Neuron (in vitro differentiated cells): ENCODE measurements around the gene SPATA16.

ENCODE experiments used
- H2AFZ ChIP-seq: one replicate; pipeline ENCODE4 v1.6.1; 2013; ENCODE audit warnings: low read depth, mild to moderate bottlenecking, inconsistent platforms, low read length, moderate library complexity
- H3K27me3 ChIP-seq: one replicate; pipeline ENCODE4 v1.6.1; 2013; ENCODE audit warnings: low read length; ENCODE audit not compliant: insufficient read depth
- H3K36me3 ChIP-seq: one replicate; pipeline ENCODE4 v1.6.1; 2013; ENCODE audit warnings: low read length; ENCODE audit not compliant: insufficient read depth
- H3K4me1 ChIP-seq: one replicate; pipeline ENCODE4 v1.6.1; 2013; ENCODE audit warnings: low read length; ENCODE audit not compliant: insufficient read depth
- H3K4me3 ChIP-seq: 2 replicates; pipeline ENCODE4 v1.5.1; 2013; ENCODE audit warnings: mild to moderate bottlenecking, low read length, moderate library complexity
- H3K9me3 ChIP-seq: one replicate; pipeline ENCODE4 v1.6.1; 2013; ENCODE audit warnings: low read length

The SPATA16 gene

DNA sequence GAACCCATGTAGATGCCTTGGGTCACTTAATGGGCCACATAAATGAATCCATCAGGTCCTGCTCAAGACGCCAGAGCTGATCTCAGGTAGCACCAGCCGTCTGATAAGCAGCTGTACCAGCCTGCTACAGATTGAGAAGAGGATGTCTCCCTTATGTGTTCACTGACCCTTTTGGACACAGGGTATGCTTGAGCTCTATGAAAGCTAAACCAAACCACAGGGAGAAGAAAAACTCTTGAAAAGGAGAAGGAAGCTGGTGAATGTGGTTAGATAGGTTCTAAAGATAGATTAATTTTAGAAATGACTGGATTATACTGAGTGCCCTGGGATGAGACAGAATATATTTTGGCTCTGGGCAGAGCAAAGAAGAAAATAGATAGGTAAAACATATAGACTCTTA, 187.5 kb downstream of the SPATA16 start:
- Histone ChIP-seq H3K27me3 (no peaks in the 10 kb centered on the region), H3K36me3 (no peaks in the 10 kb centered on the region)

DNA sequence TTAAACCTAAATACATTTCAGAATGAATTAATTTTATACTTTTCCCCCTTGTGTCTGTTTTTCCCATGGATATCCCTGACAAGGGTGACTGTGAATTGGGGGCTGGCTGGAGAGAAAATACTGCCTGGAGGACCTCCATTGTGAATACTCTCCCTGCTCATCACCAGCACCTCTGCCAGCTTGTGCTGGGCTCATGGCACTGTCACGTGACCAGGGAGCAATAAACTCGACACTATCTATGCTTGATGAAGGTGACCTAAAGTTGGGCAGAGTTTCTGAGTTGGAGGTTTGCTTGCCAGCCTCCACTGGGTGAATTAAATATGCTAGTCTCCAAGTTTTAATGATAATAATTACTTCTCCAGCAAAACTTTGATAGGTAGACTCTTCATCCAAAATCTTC, 189.5 kb downstream of the SPATA16 start:
- H3K36me3 ChIP-seq, result no peaks in the 10 kb centered on the region
- no peak overlapping the region for H2AFZ ChIP-seq
- no peaks in the 10 kb centered on the region for H3K9me3 ChIP-seq
- H3K4me3 ChIP-seq, result no peak overlapping the region
- no peaks in the 10 kb centered on the region for H3K4me1 ChIP-seq
- H3K27me3 ChIP-seq, result no peaks in the 10 kb centered on the region

More for the DNA sequence above, 187.5 kb downstream of the SPATA16 start:
- Histone ChIP-seq H2AFZ (no peak overlapping the region), H3K4me3 (no peak overlapping the region), H3K4me1 (no peaks in the 10 kb centered on the region), H3K9me3 (no peaks in the 10 kb centered on the region)

DNA sequence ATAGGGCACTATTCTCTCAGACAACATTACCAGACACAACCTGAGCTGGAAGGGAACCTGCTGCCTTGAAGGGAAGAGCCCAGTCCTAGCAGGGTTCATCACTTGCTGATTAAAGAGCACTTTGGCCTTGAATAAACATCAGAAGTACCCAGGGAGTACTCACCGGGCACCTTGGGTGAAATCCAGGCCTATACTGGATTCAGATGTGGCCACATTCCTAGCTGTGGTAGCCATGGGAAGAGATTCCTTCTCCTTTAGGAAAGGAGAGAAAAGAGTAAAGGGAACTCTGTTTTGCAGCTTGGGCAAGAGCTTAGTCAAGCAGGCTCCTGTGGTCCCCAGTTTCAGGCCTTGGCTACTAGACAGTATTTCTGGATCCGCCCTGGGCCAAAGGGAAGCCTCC, 195.0 kb downstream of the SPATA16 start:
- Histone ChIP-seq H3K4me3 (no peak overlapping the region), H2AFZ (no peak overlapping the region), H3K9me3 (no peaks in the 10 kb centered on the region), H3K4me1 (no peaks in the 10 kb centered on the region), H3K27me3 (no peaks in the 10 kb centered on the region), H3K36me3 (no peaks in the 10 kb centered on the region)

DNA sequence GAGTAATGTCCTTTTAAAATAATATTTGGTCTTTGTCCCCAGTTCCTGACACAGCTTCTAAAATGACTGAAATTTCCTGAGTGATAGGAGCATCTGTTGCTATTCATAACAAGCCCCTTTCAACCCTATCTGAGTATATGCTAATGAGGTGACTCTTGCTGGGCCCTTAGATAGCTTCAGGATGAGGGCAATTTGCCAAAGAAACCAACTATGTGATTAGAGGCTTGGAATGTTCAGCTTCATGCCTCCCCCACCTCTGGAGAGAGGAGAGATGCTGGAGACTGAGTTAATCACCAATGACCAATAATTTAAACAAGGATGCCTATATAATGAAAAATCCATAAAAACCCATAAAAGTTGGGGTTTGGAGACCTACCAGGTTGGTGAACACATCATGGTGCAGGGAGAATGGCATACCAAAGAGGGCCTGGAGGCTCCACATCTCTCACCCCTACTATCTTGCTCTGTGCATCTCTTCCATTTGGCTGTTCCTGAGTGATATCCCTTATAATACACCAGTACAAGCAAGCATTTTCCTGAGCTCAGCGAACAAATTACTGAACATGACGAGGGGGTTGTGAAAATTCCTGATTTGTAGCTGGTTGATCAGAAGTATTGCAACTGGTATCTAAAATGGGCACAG, 201.3 kb downstream of the SPATA16 start:
- peaks cover 5% of the 10 kb centered on the region for H3K4me1 ChIP-seq

DNA sequence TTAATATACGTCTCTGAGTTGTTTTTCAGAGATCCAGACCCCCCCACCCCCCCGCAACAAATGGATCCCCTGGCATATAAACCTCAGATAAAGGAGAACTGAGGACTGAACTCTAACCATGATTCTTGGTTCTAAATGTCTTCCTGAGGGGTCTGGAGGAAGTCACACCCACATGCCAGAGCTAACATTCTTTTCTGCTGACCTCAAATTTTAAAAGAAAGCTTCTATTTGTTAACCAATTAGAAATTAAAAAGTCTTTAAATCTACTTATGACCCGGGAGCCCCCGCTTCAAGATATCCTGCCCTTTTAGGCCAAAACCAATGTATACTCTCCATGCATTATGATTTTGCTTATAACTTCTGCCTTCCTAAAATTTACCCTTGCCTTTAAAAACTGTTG, 202.2 kb downstream of the SPATA16 start:
- no peaks in the 10 kb centered on the region for H3K27me3 ChIP-seq
- no peaks in the 10 kb centered on the region for H3K36me3 ChIP-seq
- H3K4me3 ChIP-seq, result no peak overlapping the region
- H3K4me1 ChIP-seq, result peaks cover 5% of the 10 kb centered on the region
- peak overlapping the region; percentile 33 for H2AFZ ChIP-seq
- no peaks in the 10 kb centered on the region for H3K9me3 ChIP-seq

More for the DNA sequence above, 201.3 kb downstream of the SPATA16 start:
- H3K4me3 ChIP-seq, result no peak overlapping the region
- H2AFZ ChIP-seq, result no peak overlapping the region
- no peaks in the 10 kb centered on the region for H3K27me3 ChIP-seq
- H3K36me3 ChIP-seq, result no peaks in the 10 kb centered on the region
- no peaks in the 10 kb centered on the region for H3K9me3 ChIP-seq

DNA sequence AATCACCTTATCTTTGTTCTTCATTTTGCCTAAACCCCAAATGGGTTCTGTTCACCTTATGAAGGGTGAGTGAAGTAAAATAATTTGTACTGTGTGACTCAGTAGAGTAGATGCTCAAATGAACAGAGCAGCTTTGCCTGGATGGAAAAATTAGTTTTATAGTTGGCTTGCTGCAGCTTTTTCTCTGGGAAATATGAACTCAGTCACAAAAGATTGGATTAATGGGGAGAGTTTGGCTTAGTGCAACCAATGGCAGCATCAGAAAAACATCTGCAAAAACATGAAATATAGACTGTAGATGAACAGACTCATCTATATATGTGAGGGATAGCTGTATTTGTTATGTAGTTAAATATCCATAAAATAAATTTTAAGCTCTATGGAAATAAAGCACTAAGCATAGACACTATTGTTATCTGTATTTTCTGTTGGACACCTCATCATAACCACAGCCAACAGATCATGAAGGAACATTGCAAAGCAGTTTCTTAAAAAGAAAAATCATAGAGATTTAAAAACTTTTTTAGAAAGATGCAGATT, 209.2 kb downstream of the SPATA16 start:
- H3K27me3 ChIP-seq, result no peaks in the 10 kb centered on the region
- H3K4me1 ChIP-seq, result no peaks in the 10 kb centered on the region
- H3K36me3 ChIP-seq, result no peaks in the 10 kb centered on the region
- no peak overlapping the region for H2AFZ ChIP-seq
- no peak overlapping the region for H3K4me3 ChIP-seq
- no peaks in the 10 kb centered on the region for H3K9me3 ChIP-seq

DNA sequence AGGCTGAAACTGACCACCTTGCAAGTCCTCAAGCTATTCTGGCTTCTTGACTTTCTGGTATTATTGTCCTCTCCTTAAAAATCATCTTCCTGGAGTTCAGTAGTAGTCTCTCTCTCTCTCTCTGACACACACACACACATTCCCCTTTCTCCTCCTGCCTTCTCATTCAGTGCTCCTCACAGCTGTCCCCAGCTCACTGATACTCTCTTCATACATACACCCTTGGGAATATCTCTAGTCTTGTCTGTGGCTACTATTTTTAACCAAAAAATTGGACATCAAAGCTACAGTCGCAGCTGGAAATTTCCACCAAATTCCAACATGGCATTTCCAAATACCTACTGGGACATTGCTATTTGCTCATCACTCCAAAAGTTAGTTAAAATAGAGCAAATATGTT, 211.6 kb downstream of the SPATA16 start:
- Histone ChIP-seq H3K4me3 (no peak overlapping the region), H3K27me3 (no peaks in the 10 kb centered on the region), H3K36me3 (no peaks in the 10 kb centered on the region), H2AFZ (no peak overlapping the region), H3K4me1 (no peaks in the 10 kb centered on the region), H3K9me3 (no peaks in the 10 kb centered on the region)

DNA sequence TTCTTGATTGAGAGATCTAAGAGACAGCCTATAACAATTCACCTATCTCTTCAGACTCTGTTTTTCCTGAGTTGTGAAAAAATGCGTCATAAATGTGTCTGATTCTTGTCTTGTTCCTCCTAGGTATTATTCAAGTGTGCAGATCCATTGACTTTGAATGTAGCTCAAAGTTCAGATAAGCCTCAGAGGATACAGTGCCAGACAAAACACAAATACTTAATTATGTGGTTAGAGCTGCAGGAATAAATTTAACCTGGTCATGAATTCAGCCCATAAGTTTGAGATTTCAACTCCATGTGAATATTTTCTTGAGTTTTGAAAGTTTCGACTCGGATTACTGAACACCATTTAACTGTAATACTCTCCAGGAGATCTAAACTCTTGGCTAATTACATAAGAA, 216.5 kb downstream of the SPATA16 start:
- Histone ChIP-seq H3K9me3 (no peaks in the 10 kb centered on the region), H3K4me1 (no peaks in the 10 kb centered on the region), H3K27me3 (no peaks in the 10 kb centered on the region), H2AFZ (no peak overlapping the region), H3K4me3 (no peak overlapping the region), H3K36me3 (no peaks in the 10 kb centered on the region)

DNA sequence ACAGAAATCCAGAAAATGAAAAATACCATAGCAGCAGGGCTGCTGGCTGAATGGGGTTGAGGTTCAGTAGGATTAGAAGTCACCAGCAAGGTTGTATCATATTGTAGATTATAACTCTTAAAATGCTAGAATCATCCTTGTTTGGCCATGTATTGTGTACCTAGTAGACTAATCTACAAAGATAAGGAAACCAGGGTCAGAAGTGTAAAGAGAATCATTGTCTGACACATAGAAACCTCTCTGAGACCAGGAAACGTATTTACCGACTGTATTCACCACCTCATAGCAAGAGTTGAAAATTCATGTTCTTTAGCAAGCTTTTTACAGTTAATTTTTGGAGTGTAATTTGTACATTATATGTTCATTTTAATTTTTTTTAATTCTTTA, 221.7 kb downstream of the SPATA16 start:
- Histone ChIP-seq H3K9me3 (no peaks in the 10 kb centered on the region), H3K36me3 (no peaks in the 10 kb centered on the region), H2AFZ (no peak overlapping the region), H3K27me3 (no peaks in the 10 kb centered on the region), H3K4me3 (no peak overlapping the region), H3K4me1 (peaks cover 4% of the 10 kb centered on the region)

DNA sequence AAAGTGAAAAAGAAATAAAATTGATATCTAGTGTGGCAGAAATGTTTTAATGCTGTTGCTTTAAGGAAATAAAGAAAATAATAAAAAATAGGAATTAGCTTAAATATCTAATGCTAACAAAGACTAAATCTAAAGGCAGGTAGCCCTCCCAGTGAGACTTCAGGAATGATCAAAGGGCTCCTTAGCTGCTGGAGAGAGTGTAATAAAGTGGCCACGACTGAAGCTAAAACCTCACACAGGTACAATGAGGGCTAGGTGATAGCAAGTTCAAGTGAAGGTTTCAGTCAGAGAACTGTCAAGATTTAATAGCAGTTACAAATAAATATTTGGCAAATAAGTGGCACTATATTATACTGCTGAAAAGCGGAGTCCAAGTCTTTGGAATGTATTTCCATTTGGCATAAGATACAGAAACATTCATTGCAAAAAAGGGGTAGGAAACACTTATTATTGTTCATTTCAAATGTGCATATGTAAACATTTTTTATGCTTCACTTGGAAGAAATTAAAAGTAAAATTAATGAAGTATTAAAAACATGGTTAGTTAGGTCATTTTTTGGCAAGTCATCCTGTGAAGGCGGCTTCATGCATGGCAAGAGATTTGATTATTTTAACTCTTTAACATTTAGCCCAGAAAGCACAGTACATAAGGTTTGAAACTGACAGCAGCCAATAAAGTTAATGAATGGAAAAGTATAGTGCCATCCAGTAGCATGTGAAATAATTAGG, 222.3 kb downstream of the SPATA16 start:
- Histone ChIP-seq H3K4me3 (no peak overlapping the region), H3K36me3 (no peaks in the 10 kb centered on the region)

DNA sequence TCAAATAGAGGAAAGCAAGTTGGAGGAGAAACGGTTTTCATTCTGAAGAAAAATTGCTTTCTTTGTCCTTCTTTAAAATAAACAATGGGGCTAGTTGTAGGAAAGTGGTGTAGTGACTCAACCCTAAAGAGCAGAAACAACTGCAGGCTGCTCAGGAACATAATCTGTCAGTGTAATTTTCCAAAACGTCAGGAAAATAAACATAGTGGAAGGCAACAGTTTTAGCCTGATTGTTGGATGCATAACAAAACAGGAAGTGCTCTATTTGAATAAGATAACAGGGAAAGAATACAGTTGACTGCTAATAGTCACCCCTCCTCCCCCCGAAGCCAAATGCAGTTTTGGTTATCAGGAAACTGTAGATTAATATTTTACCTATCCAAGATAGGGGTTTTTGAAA, 222.9 kb downstream of the SPATA16 start:
- no peaks in the 10 kb centered on the region for H3K27me3 ChIP-seq
- H3K9me3 ChIP-seq, result no peaks in the 10 kb centered on the region
- peak overlapping the region; percentile 34 for H2AFZ ChIP-seq
- no peak overlapping the region for H3K4me3 ChIP-seq
- no peaks in the 10 kb centered on the region for H3K36me3 ChIP-seq
- peaks cover 4% of the 10 kb centered on the region for H3K4me1 ChIP-seq

More for the DNA sequence above, 222.3 kb downstream of the SPATA16 start:
- H3K4me1 ChIP-seq, result peaks cover 4% of the 10 kb centered on the region
- H3K9me3 ChIP-seq, result no peaks in the 10 kb centered on the region
- no peaks in the 10 kb centered on the region for H3K27me3 ChIP-seq
- no peak overlapping the region for H2AFZ ChIP-seq

DNA sequence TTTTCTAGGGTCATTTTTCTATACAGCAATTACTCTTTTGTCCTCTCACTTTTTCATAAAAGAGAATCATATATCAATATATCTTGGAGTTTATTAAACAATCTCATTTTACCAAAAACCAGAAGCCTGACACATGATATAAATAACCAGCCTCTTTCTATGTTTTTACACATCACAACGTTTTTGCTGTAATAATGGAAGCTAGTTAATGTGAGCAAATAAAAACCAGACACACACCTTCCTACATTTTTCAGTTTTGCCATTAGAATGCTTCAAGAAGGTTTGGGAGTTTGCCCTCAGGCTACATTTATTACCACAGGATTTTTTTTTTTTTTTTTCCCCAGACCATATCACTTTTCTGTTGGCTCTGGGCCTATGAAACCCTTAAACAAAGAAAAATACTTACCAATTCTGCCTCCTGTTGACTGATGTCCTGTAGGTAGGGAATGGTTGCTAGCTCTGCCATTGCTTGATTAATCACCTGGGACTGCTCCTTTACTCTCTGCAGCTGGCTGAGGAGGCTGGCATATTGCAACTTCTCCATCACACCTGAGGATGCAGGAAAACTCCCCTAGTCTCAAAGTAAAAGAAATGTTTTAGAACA, 225.0 kb downstream of the SPATA16 start:
- peaks cover 4% of the 10 kb centered on the region for H3K4me1 ChIP-seq
- H3K4me3 ChIP-seq, result no peak overlapping the region
- no peaks in the 10 kb centered on the region for H3K27me3 ChIP-seq
- no peaks in the 10 kb centered on the region for H3K9me3 ChIP-seq
- no peaks in the 10 kb centered on the region for H3K36me3 ChIP-seq
- no peak overlapping the region for H2AFZ ChIP-seq

DNA sequence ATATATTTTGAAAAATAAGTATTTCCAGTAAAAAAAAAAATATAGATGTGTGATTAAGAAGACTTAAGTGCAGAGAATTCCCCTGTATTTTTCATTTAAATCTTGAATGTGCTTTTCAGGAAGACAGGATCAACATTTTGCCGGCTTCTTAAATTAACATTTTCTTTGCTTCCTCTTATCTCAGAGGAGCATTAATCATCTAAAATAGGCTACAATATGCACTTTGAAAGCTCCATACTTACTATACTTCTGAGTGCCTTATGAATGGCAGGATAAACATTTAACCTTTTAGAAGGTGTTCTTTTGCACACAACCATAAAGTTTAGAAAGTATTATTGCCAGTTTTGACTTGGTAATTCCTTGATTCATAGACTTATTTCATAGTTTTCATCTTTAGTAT, 226.2 kb downstream of the SPATA16 start:
- H3K4me1 ChIP-seq, result peaks cover 4% of the 10 kb centered on the region
- no peaks in the 10 kb centered on the region for H3K9me3 ChIP-seq
- H3K36me3 ChIP-seq, result no peaks in the 10 kb centered on the region
- H3K4me3 ChIP-seq, result no peak overlapping the region
- no peak overlapping the region for H2AFZ ChIP-seq
- H3K27me3 ChIP-seq, result no peaks in the 10 kb centered on the region
